Tibial nerve (tissue), 4 donors: ENCODE results near the gene HOXA11. TPM values are rescaled to one million over a fixed set of nuclear protein-coding genes. Genes with fewer than 3 reads are reported as not detected.
A peak's percentile ranks its signal among the peaks of the same experiment; 100 is the strongest.

Experiments
- DNase-seq, 2 donors: peaks; one replicate each; pipeline ENCODE4 v3.0.0-alpha.2; 2019; ENCODE audit warnings: low spot score in 2 of 2
- H3K27ac ChIP-seq, 4 donors: fragments of 200-600 bp; sonication (generic) in 3 of 4; one replicate each; pipeline ENCODE4 v1.5.1; 2017 to 2019; ENCODE audit warnings: mild to moderate bottlenecking in 1 of 4
- H3K27me3 ChIP-seq, 2 donors: fragments of 200-600 bp; sonication (generic) in 1 of 2; one replicate each; pipeline versions ENCODE4 v1.5.1 to v1.6.0; 2017 to 2019
- H3K36me3 ChIP-seq, 3 donors: fragments of 200-600 bp; sonication (generic); one replicate each; pipeline ENCODE4 v1.5.1; 2018 to 2019
- H3K4me1 ChIP-seq, 4 donors: fragments of 200-600 bp; sonication (generic) in 3 of 4; one replicate each; pipeline ENCODE4 v1.5.1; 2017 to 2019
- H3K4me3 ChIP-seq, 4 donors: fragments of 200-600 bp; sonication (generic) in 3 of 4; one replicate each; pipeline ENCODE4 v1.5.1; 2017 to 2019; ENCODE audit warnings: mild to moderate bottlenecking in 1 of 4, moderate library complexity in 1 of 4
- H3K9me3 ChIP-seq, 4 donors: fragments of 200-600 bp; sonication (generic) in 3 of 4; one replicate each; pipeline ENCODE4 v1.5.1; 2017 to 2019
- CTCF ChIP-seq, 5 experiments: fragments of 200-600 bp in 3 of 5; fragments of 450-650 bp in 2 of 5; sonication (generic) in 3 of 5; IDR thresholded peaks; one replicate each; pipeline ENCODE4 v1.5.1; 2016 to 2019; ENCODE audit warnings: antibody characterized with exemption in 5 of 5, mild to moderate bottlenecking in 3 of 5, moderate library complexity in 2 of 5
- EP300 ChIP-seq, 2 donors: sonication (generic); formaldehyde crosslinking; IDR thresholded peaks; one replicate each; pipeline ENCODE4 v1.6.1; 2017; ENCODE audit warnings: antibody characterized with exemption in 2 of 2, mild to moderate bottlenecking in 1 of 2
- POLR2A ChIP-seq, 2 donors: fragments of 450-650 bp; IDR thresholded peaks; one replicate each; pipeline ENCODE4 v1.6.1; 2017; ENCODE audit warnings: antibody characterized with exemption in 2 of 2, mild to moderate bottlenecking in 2 of 2, moderate library complexity in 2 of 2
- WGBS, 2 donors: methylation state at CpG; one replicate each; pipeline ENCODE4 v1.1.5; 2018; 5-methylcytosine and 5-hydroxymethylcytosine counted together
- total RNA-seq, 4 donors: library from RNA; depleted of rRNA; stranded (reverse); fragments of >200 nt; gene quantifications; one replicate each; pipeline ENCODE4 v1.1.0, GENCODE V29; 2016

The HOXA11 gene
- total RNA-seq, 4 donors from 2014 or later = 5.0 to 13.2 (median 9.5) TPM

DNA sequence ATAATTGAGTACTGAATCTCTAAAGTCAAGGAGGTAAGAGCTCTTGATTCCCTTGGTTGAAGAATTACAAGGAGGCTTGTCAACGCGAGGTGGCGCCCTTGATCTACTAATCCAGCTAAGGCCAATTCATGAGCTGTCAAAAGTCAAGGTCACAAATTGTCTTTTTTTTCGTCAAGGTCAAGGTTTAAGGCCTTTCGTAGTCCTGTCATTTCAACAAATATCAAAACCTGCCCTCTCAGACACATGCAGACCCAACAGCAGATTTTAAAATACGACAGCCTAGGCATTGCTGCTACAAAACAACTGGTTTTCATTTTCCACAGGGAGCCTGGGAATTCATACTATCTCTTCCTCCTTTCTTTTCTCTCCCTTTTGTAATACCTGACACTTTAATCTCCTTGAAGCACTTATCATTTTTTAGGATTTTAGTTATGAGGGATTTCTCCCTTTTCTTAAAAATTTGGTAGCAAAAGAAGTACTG is 11.3 kb upstream of the HOXA11 start:
- peaks cover 7 to 87% of the 10 kb centered on the region in 2 donors for H3K27me3 ChIP-seq

DNA sequence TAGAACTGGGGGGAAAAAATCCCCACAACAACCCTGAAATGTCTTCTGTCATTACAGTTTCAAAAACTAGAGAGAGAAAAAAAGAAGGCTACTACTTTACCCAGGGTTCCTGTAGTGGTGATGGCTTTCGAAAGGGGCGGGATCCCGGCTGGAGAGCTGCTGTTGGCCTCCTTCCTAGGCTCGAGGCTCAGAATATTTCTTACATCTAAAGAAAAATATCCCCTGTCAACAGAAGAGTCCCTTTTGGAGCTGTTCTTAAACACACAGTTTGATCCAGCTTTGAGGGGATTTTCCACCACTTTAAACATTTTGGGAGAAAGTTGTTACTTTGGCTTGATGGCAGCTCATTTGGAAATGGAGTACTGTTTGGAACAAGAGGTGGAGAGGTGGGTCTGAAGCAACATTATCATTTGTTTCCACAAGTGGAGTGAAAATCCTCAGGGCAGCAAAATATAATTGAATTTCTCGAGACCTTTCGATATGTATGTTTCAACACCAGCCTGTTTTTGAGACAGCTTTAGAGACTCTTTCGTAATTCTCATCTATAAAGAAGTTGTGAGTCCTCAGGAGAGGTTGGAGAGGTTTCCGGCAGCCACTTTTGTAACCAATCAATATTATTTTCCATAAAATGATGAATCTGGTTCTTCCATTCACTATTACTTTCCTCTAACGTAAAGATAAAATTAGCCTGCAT is 9.8 kb upstream of the HOXA11 start:
- Histone ChIP-seq H3K4me1 (peaks cover 0 to 39% (median 19%) of the 10 kb centered on the region in 4 donors), H3K36me3 (no peaks in the 10 kb centered on the region), H3K4me3 (no peak overlapping the region), H3K9me3 (no peaks in the 10 kb centered on the region), H3K27ac (no peak overlapping the region), H3K27me3 (peaks cover 7 to 90% of the 10 kb centered on the region in 2 donors)
- TF ChIP-seq CTCF (IDR thresholded peaks at IDR 0.05) (no peak), EP300 (IDR thresholded peaks at IDR 0.05) (no peak), POLR2A (IDR thresholded peaks at IDR 0.05) (no peak)
- WGBS, 2 donors = 49 to 55% methylated on average over 9 of the region's 9 CpGs
- DNase-seq = no peak

More for the DNA sequence above, 11.3 kb upstream of the HOXA11 start:
- TF ChIP-seq CTCF (IDR thresholded peaks at IDR 0.05) (peak; percentile 55 to 82 (median 77)), EP300 (IDR thresholded peaks at IDR 0.05) (peak in 1 of 2 donors; percentile 23), POLR2A (IDR thresholded peaks at IDR 0.05) (no peak)
- H3K4me1 ChIP-seq = peaks cover 0 to 54% (median 29%) of the 10 kb centered on the region in 4 donors
- no peaks in the 10 kb centered on the region for H3K9me3 ChIP-seq
- no peaks in the 10 kb centered on the region for H3K36me3 ChIP-seq
- 1 to 3% methylated on average over 6 of the region's 6 CpGs for WGBS, 2 donors
- no peak overlapping the region for H3K4me3 ChIP-seq
- H3K27ac ChIP-seq = no peak overlapping the region
- peak; percentile 87 to 98 for DNase-seq

DNA sequence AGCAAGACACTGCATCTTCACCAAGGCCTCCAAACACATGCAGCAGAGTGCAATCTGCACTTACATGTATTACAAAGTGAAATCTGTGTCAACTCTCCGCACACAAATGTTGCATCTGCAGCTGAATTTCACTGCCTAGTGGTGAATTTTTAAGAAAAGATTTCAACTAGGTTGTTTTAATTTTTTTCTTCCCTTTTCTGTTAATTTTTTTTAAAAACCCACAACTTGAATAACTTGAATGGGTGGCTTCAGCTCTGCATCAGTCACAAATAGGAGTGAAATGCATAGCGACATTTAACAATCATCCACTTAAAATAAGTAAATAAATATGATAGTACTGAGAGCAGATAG is 8.9 kb upstream of the HOXA11 start:
- Histone ChIP-seq H3K9me3 (no peaks in the 10 kb centered on the region), H3K4me1 (peaks cover 0 to 38% (median 21%) of the 10 kb centered on the region in 4 donors), H3K36me3 (no peaks in the 10 kb centered on the region), H3K27me3 (peaks cover 7 to 94% of the 10 kb centered on the region in 2 donors), H3K4me3 (no peak overlapping the region), H3K27ac (no peak overlapping the region)
- TF ChIP-seq CTCF (IDR thresholded peaks at IDR 0.05) = no peak
- no peak for TF ChIP-seq POLR2A (IDR thresholded peaks at IDR 0.05)
- TF ChIP-seq EP300 (IDR thresholded peaks at IDR 0.05) = no peak
- no peak for DNase-seq
- WGBS, 2 donors = 58 to 67% methylated on average over 2 of the region's 2 CpGs

DNA sequence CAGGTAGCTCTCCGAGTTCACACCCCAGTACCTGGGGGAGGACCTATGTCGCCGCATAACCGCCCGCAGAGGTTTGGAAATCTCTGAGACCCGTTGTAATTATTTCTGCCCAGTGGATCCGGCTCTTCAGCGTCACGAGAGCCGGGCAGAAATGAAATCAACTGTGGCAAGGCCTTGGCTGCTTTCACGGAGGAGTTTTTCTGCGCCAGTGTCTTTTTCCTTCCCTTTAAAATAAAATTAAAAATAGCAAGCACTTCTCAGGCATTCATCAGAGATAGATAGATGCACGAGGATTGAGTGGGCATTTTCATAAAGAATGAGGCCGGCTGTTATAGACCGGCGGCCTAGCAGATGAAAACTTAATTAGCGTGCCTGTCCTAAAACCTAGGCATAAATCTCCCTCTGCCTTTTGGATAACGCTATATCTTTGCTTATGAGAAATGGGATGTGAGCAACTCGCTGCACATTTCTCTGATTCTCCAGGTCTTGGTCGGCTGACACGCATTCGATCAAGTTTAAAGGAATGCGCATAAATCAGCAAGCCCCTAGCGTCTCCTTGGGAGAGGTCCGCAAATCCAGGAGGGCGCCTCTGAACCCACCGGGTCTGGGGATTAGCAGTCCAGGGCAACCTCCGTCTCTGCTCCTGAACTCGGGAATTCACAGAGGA is 8.4 kb upstream of the HOXA11 start:
- Histone ChIP-seq H3K27ac (peak overlapping the region in 1 of 4 donors; percentile 87), H3K4me3 (peak overlapping the region in 3 of 4 donors; percentile 19 to 51 (median 43)), H3K27me3 (peaks cover 7 to 94% of the 10 kb centered on the region in 2 donors), H3K9me3 (no peaks in the 10 kb centered on the region), H3K4me1 (peaks cover 0 to 38% (median 23%) of the 10 kb centered on the region in 4 donors), H3K36me3 (no peaks in the 10 kb centered on the region)
- TF ChIP-seq EP300 (IDR thresholded peaks at IDR 0.05) = no peak
- TF ChIP-seq POLR2A (IDR thresholded peaks at IDR 0.05) = no peak
- peak in 1 of 2 donors; percentile 12 for DNase-seq
- WGBS, 2 donors = 37 to 46% methylated on average over 28 to 29 of the region's 29 CpGs

- H3K27me3 ChIP-seq = peaks cover under 1 to 94% of the 10 kb centered on the region in 2 donors
Observed at GRCh38 chr7:27192546-27193334, 7.7 kb upstream of the HOXA11 start.

More at GRCh38 chr7:27192546-27193334, 7.7 kb upstream of the HOXA11 start:
- Histone ChIP-seq H3K4me1 (peaks cover 0 to 38% (median 25%) of the 10 kb centered on the region in 4 donors), H3K27ac (peak overlapping the region in 3 of 4 donors; percentile 17 to 87 (median 50)), H3K36me3 (no peaks in the 10 kb centered on the region), H3K4me3 (peak overlapping the region; percentile 19 to 51 (median 38)), H3K9me3 (no peaks in the 10 kb centered on the region)
- TF ChIP-seq EP300 (IDR thresholded peaks at IDR 0.05) = no peak
- no peak for TF ChIP-seq POLR2A (IDR thresholded peaks at IDR 0.05)
- 1 to 9% methylated on average over 32 to 62 of the region's 78 CpGs for WGBS, 2 donors
- peak in 1 of 2 donors; percentile 21 for DNase-seq
